IMR-90 (cell line): ENCODE results near the gene GCFC2.

Experiments used
- BHLHE40 ChIP-seq: fragments of 150-350 bp; IDR thresholded peaks from 2 replicates; pipeline ENCODE4 v1.6.1; 2016; ENCODE audit warnings: mild to moderate bottlenecking, low read depth, low read length
- CTCF ChIP-seq: conservative IDR thresholded peaks from 2 replicates; pipeline ENCODE4 v1.5.1; 2012; ENCODE audit warnings: mild to moderate bottlenecking, low read depth, low read length, improper control_type of control experiment
- FOS ChIP-seq: fragments of 150-350 bp; IDR thresholded peaks from 2 replicates; pipeline ENCODE4 v1.6.1; 2016; ENCODE audit warnings: low read depth, low read length
- MAFK ChIP-seq: IDR thresholded peaks from 2 replicates; pipeline ENCODE4 v1.6.1; 2012; ENCODE audit warnings: low read depth, low read length, improper control_type of control experiment
- MAZ ChIP-seq: IDR thresholded peaks from 2 replicates; pipeline ENCODE4 v1.6.1; 2012; ENCODE audit warnings: low read depth, mild to moderate bottlenecking, low read length, improper control_type of control experiment, moderate library complexity, borderline replicate concordance
- MXI1 ChIP-seq: IDR thresholded peaks from 2 replicates; pipeline ENCODE4 v1.6.1; 2012; ENCODE audit warnings: low read depth, mild to moderate bottlenecking, low read length, moderate library complexity, borderline replicate concordance
- POLR2A ChIP-seq: IDR thresholded peaks from 2 replicates; pipeline ENCODE4 v1.6.1; 2012; ENCODE audit warnings: mild to moderate bottlenecking, low read depth, low read length
- RAD21 ChIP-seq: IDR thresholded peaks from 2 replicates; pipeline ENCODE4 v1.6.1; 2012; ENCODE audit warnings: low read length, improper control_type of control experiment
- RCOR1 ChIP-seq: IDR thresholded peaks from 2 replicates; pipeline ENCODE4 v1.6.1; 2012; ENCODE audit warnings: mild to moderate bottlenecking, low read length, improper control_type of control experiment; ENCODE audit not compliant: insufficient replicate concordance
- RFX5 ChIP-seq: IDR thresholded peaks from 2 replicates; pipeline ENCODE4 v1.8.0; 2012; ENCODE audit warnings: low read depth, mild to moderate bottlenecking, low read length, moderate library complexity
- SMC3 ChIP-seq: fragments of 150-350 bp; IDR thresholded peaks from 2 replicates; pipeline ENCODE4 v1.6.1; 2016; ENCODE audit warnings: low read depth, mild to moderate bottlenecking, antibody characterized with exemption, low read length, moderate library complexity
- USF2 ChIP-seq: fragments of 150-350 bp; IDR thresholded peaks from 2 replicates; pipeline ENCODE4 v1.6.1; 2017; ENCODE audit warnings: mild to moderate bottlenecking, antibody characterized with exemption, low read length, low read depth

- TF ChIP-seq CTCF = no peak
- TF ChIP-seq POLR2A = no peak
- TF ChIP-seq BHLHE40 = no peak
- no peak for TF ChIP-seq USF2
- TF ChIP-seq MXI1 = no peak
- TF ChIP-seq RFX5 = no peak
- no peak for TF ChIP-seq SMC3
- TF ChIP-seq RAD21 = no peak
- no peak for TF ChIP-seq MAZ
- TF ChIP-seq MAFK = no peak
- TF ChIP-seq RCOR1 = no peak
- TF ChIP-seq FOS = no peak
Observed at GRCh38 chr2:75728614-75729419, 18.1 kb upstream of the GCFC2 start.
